ENCODE data around the gene GBX1.

GBX1 gene

DNA sequence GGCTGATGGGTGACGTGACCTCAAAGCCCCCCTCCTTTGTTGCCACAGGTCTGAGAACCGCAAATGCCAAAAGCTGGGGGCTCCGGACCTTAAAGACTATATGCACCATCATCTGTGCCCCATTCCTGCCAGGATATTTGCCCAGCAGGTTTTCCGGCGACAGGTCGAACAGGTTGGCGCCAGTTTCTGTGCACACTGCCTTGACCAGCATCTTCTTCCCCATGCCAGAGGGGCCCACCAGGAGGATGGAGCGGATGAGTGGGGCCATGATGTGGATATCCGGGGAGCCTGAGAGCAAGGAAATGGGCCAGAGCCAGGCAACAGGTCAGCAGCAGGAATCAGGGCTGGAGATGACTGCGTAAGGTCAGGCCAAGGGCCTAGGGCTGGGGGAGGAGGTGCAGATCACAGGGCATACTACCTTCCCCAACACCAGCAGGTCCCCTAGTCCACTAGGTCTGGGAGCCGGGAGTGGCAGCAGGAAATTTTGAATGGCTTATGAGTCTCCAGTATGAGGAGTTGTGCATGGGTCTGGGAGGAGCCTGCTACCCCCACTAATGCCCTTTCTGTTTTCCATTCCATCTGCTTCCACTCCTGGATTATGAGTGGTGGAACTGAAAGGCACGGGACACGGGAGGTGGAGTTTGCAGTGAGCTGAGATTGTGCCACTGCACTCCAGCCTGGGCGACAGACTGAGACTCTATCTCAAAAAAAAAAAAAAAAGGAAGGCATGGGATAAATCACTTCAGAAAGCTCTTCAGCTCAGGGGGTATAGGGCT is 25.9 kb upstream of the GBX1 start:
- no peak for DNase-seq (ENCODE audit: low spot score)

DNA sequence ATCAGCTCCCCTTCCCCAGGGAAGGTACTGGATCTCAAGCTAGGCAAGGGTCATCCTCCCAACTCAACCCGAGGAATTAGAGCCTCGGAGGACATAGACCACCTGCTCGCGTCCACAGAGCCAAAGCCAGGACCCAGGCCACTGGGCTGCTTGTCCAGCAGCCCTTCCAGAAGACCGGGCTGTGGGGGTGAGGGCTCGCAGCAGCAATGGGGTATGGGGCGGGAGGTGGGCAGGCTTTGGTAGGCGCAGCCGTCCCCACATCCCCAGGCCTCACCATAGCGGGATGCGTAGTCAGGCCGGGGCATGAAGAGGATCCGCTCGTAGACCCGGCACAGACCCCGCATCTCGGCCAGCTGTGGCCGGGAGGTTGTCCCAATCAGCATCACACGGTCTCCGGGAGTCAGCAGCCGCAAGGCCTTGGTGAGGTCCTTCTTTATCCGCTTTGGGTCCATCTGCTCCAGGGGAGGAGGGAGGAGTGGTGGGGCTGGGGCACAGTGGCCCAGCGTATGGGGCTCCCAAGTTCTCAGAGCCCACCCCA is 24.6 kb upstream of the GBX1 start:
- DNase-seq (ENCODE audit: low spot score) = no peak

DNA sequence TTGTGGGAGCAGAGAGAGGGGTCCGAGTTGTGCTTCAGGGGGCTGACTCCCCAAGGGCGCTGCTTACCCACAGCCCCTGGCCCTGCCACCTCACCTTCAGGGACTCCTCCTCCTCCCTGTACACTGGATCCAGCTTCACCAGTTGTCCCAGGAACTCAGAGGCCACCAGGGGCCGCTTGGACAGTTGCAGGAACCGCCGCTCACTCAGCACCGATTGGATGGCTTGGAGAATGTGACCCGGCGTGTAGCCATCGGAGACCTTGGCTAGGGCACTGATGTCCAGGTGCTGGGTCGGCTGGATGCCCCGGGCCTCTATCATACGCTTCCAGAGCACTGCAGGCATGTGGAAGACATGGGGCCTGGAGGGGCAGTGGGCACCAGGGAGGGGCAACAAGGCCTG is 24.1 kb upstream of the GBX1 start:
- no peak for DNase-seq (ENCODE audit: low spot score)

DNA sequence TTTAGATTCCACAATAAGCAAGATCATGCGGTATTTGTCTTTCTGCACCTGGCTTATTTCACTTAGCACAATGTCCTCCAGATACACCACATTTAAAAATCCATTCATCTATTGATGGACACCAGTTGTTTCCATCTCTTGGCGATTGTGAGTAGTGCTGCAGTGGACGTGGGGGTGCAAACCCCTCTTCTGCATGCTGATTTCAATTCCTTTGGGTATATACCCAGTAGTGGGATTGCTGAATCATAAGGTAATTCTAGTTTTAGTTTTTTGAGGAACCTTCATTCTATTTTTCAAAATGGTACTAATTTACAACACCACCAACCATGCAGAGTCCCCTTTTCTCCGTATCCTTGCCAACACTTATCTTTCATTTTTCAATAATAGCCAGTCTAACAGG is 21.5 kb upstream of the GBX1 start:
- DNase-seq (ENCODE audit: low spot score) = no peak

DNA sequence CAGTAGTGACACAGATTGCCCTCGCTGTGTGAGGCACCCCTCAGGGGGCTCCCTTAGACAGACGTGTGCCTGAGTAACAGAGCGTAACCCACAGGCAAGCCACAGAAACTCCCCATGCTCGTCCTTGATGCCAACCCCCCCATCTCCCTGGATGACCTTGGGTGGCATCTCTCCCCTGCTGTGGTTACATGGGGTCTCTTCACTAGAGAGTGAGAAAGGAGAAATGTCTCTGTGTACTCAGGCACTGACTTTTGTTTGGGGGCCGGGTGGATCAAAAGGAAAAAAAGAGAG is 20.7 kb upstream of the GBX1 start:
- no peak for DNase-seq (ENCODE audit: low spot score)

DNA sequence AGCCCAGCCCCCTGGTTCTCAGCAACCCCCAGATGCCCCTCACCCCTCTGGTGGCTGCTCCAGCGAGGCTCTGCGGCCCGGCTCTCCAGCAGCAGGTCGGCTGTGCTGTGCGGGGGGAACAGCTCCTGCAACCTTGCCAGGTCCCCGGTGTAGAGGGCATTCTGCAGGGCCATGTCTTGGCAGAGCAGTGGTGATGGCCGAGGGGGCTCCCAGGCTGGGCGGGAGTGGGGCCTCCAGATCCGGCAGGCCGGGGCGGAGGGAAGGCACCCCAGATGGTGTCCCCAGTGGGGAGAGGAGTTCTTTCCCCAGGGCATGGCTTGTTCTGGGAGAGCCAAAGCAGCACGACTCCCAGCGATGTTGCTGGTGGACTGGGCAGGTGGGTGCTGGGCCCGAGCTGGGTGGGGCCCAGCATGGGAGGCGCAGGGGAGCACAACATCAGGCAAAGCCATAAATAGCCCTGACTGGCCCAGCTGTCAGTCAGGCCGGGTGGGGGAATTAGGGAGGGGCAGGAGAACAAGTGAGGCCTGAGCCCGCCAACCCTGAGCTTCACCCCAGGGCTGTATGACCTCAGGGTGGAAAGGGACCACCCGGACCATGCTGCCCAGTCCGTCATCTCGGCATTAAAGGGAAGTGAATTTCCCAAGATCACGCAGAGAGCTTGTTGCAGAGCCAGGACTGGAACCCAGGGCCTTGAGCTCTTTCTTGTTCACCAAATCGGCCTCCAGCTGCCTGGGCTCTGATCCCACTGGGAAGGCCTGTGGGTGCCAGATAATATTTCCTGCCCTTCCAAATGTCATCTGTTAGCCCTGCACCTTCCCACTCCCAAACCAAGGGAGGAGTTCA is 20.1 kb upstream of the GBX1 start:
- DNase-seq (ENCODE audit: low spot score) = no peak

DNA sequence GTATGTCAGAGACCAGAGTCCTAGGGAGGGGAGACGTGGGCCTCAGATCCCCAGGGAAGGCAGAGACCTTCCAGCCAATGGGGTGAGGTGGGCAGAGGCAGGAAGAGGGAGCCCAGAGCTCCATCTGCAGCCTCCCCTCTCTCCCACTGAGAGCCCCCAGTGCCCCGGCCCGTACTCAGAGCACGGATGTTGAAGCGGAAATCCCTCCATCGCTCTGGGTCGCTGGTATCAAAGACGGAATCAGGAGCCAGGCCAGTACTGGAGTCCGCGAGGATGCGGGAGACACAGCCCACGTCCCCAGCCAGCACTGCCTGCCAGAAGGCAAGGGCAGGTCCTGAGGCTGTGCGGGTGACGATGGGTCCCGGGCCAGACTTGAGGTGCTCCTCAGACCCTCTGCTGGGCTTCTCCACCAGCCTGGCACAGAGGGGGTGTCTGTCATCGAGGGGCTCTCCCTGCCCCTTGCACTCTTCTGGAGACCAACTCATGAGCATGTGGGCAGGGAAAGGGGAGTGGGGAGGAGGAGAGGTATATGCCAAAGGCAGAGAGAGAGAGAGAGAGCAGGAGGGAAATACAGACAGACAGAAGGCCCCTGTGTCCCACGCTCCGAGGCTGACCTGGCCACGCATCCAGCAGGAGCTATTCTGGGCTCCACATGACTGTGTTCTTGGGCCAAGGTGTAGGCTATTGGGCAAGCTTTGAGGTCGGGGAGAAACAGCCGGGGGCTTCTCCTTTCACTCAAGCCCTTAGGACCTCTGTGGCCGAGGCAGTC is 19.3 kb upstream of the GBX1 start, which contains the start of gene ASB10:
Gene ASB10 (minus strand): TSS at position 611 of the 769 bp plus-strand sequence. CDS start 120 bp downstream, at position 491.
- DNase-seq (ENCODE audit: low spot score) = no peak

DNA sequence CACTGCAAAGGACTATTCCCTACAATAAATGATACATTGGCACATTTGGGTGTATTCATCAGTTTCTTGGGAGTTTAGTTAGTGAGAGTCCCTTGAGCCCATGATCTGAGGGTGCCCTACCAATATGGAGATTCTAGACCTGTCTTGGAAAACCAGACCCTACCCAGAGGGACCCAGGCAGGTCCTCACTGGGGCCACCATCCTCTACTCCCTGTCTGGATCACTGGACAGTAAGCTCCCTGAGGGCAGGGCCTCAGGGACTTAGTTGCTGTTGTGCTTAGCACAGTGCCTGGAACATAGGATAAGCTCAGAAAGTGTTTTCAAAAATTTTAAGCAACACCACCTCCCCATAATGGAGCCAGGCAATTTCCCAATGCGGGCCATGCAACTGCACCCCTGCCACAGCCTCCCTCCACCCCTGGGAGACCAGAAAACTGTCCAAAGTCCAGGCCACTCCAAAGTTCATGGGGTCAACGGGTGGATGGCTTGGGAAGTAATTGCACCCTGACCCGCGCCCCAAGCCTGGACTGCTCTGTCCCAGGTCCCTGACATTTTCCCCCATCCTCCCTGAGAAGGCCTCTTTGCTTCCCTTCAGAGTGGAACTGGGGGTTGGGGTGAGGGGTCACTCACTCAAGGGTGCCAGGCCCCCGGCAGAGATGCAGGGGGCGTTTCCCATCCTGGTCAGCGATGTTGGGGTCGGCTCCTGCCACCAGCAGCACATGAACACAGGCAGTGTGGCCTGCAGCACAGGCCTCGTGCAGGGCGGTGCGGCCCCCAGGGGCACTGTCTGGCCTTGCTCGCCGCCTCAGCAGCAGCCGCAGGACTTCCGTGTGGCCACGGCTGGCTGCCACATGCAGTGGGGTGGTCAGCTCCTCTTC is 18.5 kb upstream of the GBX1 start:
- DNase-seq (ENCODE audit: low spot score) = no peak

DNA sequence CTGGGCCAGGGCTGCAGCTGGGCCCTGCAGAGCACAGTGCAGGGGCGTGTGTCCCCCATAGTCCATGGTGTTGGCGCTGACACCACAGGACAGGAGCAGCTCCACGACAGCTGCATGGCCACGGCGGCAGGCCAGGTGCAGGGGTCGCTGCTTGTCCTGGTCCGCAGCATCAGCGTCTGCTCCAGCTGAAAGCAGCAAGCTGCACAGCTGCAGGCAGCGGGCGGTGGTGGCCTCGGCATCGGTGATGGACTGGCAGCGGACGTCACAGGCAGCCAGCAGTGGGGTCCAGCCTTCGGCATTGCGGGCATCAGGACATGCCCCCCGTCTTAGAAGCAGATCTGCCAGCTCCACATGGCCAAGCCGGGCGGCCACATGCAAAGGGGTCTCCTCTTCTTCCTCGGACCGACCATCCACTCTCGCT is 13.5 kb upstream of the GBX1 start:
- DNase-seq (ENCODE audit: low spot score) = no peak

DNA sequence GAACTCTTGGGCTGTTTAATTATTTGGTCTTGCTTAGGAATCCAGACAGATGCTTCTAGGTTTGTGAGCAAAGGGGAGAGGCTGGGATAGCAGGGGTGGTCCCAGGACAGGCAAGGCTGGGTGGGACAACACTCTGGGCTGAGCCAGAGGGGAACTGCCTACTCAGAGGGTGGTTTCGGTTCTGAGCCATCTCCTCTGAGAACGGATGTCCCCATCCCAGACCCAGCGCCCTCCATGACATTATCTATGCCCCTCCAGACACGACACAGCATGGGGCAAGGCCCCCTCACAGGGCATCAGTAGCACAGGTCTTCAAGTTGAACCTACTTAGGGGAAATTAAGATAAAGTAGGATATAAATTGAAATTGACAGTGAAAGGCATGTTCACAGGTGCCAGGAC is 12.5 kb upstream of the GBX1 start:
- DNase-seq (ENCODE audit: low spot score) = no peak

DNA sequence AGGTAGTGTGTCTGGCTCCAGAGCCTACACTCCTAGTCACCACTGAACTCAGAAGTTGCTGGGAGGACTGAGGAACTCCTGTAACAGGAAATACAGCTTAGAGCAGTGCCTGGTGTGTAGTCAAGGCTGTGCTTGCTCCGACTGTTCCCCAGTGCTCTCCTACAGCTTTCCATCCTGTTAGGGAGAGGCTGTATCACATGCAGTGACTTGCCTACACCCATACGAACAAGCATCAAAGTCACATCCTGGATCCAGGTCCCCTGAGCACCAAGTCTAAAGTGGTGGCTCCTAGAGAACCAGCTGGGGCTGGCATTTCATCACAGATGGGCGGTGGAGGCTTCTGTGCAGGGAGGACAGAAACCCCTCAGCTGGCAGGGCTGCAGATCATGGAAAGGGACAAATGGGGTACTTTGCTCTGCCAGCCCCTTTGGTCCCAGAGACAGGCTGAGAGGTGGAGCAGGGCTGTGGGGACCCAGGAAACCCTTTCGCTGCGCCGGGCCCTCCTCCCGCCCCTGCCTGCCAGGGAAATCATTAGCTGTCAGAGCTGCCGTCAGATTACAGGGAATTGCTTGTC is 11.9 kb upstream of the GBX1 start:
- DNase-seq (ENCODE audit: low spot score) = no peak

DNA sequence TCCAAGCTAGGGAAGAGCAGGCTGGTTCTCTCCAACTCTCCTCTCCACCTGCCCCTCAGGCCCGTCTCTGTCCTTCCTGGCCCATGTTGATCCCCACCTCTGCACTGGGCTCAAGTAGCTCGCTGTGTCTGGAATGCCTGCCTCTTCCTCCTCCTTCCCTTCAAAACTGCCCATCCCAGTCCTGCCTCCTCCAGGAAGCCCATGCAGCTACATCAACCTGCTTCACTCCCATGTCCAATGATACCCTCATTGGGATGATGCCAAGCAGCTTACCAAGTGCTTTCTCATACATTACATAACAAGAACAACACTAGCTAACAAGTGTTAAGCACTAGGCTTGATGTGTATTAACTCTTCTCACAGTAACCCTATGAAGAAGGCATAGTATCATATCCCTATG is 11.3 kb upstream of the GBX1 start:
- DNase-seq (ENCODE audit: low spot score) = no peak

DNA sequence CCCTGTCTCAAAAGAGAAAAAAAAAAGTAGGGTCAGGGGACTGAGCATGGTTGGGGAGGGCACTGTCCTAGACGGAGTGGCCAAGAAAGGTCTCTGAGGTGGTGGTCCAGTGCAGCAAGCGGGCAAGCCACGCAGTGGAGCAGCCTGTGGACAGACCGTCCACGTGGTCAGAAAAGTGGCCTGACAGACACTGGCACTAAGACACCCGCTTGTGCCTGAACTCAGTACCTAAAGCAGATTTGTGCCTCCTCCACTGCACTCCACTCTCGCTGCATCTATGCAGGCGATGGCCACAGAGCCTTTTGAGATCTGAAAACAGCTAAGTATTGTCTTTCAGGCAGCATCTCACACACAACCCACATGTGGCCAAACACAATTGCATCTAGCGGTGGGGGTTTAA is 10.7 kb upstream of the GBX1 start:
- DNase-seq (ENCODE audit: low spot score) = no peak

DNA sequence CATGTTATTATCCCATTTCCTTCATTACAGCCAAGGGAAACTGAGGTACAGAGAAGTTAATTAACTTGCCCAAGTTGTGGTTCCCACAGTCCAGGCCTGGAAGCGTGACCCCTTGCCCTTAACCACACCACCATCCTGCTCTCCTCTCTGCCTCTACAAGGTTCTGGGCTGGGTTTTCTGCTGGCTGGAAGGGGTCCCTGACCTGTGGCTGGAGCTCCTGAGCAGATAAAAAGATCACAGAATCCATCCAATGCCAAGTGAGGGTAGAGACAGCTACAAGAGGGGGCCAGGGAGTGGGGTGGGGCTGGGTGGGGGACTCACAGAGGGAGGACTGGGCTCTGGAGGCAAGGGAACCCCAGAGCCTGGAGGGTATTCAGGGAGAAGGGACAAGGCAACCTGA is 9.8 kb upstream of the GBX1 start:
- no peak for DNase-seq (ENCODE audit: low spot score)

DNA sequence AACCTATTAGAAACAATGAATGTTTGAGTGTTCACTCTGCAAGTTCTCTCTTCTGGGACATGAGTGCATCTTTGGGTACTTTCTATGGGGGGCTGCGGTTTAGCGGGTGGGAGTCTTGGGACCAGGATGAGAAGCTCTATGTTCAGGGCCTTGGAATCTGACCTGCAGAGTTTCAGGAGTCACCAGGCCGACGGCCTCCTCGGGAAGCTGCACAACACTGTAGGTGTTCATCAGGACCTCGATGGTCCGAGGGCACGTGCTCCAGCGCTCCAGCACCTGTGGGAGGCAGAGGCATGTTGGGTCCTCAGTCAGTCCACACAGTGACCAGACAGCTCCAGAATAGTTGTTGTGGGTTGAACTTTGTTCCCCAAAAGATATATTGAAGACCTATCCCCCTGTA is 8.9 kb upstream of the GBX1 start:
- DNase-seq (ENCODE audit: low spot score) = no peak

DNA sequence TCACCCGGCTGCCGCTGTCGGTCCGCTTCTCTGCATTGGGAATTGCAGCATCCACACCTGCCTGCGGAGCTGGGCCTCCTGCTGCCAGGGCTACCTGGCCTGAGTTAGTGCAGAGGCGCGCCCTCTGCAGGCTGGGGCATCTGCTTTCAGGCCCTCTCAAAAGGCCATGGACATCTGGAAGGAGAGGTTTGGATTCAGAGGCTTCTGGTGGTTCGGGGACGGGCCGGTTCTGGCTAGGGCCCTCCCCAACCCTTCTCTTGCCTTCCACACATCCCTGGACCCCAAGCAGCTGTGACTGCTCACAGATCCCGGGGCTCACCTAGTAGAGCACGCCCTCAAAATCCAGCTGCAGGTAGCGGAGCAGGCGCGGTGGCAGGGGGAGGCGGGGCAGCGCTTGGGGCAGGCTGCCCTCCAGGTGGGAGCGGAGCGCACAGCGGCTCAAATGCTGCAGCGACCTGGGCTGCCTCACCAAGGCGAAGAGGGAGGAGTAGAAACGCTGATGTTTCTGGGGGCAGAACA is 8.4 kb upstream of the GBX1 start:
- no peak for DNase-seq (ENCODE audit: low spot score)

DNA sequence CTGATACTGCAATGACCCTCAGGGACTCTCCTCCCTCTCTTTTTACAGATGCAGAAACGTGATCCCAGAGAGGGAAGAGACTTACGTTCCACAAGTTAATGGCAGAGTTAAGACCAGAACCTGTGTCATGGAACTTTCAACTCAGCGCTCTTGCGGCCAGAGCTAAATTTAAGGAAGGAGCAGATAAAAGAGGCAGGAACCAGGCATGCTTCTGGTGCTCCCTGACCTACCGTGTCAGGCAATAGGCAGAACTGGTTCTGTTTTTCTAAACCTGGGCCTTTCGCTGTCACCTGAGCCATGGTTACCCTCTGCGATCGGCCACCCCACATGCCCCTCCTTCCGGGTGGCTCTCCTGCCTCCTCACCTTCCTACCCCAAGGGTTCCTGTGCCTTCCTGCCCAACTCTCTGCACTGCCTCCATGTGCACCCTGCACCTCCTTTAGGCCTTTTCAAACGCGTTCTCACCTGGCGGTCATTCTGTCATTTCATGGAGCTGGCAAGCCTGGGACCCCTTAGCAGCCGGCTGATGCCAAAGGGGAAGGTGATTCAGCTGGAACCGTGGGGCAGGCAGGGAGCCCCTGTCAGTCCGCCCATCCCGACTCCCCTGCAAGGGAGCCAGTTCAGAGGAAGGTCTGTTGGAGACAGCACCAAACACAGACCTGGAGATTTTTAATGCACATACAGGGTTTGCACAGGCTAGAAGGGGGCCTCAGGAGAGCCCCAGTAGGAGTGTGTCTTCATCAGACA is 7.7 kb upstream of the GBX1 start:
- DNase-seq (ENCODE audit: low spot score) = no peak

DNA sequence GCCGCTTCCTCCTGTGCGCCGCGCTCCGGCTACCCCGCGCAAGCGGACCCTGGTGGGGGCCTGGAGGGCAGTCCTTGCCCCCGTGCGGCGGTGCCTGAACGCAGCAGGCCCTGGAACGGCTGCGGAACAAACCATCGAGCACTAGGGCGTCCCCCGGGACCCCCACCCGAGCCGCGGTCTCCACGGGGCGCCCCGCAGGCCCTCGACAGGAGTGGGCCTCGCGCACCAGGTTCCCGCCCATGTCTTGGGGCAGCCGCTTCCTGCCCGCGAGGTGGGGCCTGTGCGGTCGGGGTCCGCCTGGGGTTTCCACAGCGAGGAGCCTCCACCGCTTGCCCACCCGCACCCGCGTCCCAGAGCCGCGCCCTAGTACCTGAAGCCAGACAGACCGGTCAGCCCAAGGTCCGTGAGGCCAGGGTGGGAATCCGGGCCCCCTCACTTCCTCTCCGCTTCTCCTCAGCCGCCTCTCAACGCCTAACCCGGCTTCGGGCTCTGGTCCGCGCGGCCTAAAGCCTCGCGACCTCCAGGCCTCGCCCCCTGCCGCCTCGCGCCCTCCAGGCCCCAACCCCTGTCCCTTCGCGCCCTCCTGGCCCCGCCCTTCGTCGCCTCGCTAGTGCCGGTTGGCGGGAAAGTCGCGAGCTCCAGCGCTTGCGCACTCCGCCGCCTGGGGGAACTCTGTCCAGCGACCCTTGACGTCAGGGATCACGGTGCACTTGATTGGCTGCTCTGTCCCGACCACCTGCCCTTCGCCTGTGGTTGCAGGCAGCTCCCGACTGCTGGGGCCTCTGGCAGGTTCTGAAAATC is 7.0 kb upstream of the GBX1 start:
- DNase-seq (ENCODE audit: low spot score) = no peak

Data from SW480 (cell line).